H1 (cell line): Measurements from ENCODE around the gene EPHA3. TPM values are rescaled to one million over a fixed set of nuclear protein-coding genes. Genes with fewer than 3 reads are reported as not detected.

Experiments used
- RFX5 ChIP-seq: IDR thresholded peaks from 2 replicates; pipeline ENCODE4 v1.6.1; 2011; ENCODE audit warnings: low read depth, low read length, improper control_type of control experiment, borderline replicate concordance
- TBP ChIP-seq: IDR thresholded peaks from 2 replicates; pipeline ENCODE4 v1.6.1; 2011; ENCODE audit warnings: low read depth, low read length, improper control_type of control experiment
- YY1 ChIP-seq: IDR thresholded peaks from 2 replicates; pipeline ENCODE4 v1.6.1; 2011; ENCODE audit warnings: low read depth, mild to moderate bottlenecking, low read length
- polyA plus RNA-seq, 7 experiments: library from polyadenylated mRNA; depleted of rRNA in 3 of 7; stranded (reverse) in 5 of 7; unstranded in 2 of 7; fragments of >200 nt in 5 of 7; fragments of 200-250 nt in 2 of 7; gene quantifications; 1 replicate in 5 of 7; 2 replicates in 1 of 7; 4 replicates in 1 of 7; pipeline versions ENCODE4 v1.2.1 to v1.2.3, GENCODE V29; 2011 to 2013; ENCODE audit warnings: missing spikeins in 2 of 7, mixed read lengths in 2 of 7
- total RNA-seq: library from RNA; stranded (reverse); fragmentation: NEBNext Ultra II Directional; extraction: Animal tissue kit (Norgen Biotek cat#: 25700); gene quantifications from 2 replicates; pipeline ENCODE4 v1.2.1, GENCODE V29; 2021

EPHA3 gene
- total and polyA plus RNA-seq, 2 of the 8 experiments (the other 6 are each of a cell fraction or from before 2014, with no cell fraction given), result 0.09 to 0.22 TPM

DNA sequence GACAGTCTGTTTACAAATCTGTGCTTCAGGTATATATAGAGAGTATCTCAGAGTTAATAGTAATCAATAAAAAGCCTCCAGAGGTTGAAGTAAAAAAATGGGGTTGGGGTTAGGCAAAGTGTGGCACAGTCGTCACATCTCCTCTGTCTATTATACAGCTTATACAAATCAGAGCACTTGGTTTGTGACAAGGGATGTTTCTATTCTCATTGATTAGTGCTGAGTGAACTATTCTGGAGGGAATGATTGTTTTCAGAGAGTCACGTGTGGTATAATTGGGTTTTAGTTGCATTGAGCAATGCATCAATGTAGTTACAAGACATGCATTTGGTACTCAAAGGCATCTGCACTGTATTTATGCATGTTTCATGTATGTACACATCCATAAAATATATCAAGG, 172.9 kb downstream of the EPHA3 start (continued):
- no peak for TF ChIP-seq YY1
- TF ChIP-seq RFX5, result no peak
- TF ChIP-seq TBP, result no peak
